Fibroblast of skin of scalp (primary cell): ENCODE data around the gene PCDHA4.
"Not testable (repeated sequence)": the region's sequence is repeated elsewhere in the genome, so short reads cannot be mapped to it uniquely, and the experiment has no call there.

Source experiments
- DNase-seq: peaks from one replicate; pipeline ENCODE4 v3.0.0-alpha.2; 2013

The PCDHA4 gene

DNA sequence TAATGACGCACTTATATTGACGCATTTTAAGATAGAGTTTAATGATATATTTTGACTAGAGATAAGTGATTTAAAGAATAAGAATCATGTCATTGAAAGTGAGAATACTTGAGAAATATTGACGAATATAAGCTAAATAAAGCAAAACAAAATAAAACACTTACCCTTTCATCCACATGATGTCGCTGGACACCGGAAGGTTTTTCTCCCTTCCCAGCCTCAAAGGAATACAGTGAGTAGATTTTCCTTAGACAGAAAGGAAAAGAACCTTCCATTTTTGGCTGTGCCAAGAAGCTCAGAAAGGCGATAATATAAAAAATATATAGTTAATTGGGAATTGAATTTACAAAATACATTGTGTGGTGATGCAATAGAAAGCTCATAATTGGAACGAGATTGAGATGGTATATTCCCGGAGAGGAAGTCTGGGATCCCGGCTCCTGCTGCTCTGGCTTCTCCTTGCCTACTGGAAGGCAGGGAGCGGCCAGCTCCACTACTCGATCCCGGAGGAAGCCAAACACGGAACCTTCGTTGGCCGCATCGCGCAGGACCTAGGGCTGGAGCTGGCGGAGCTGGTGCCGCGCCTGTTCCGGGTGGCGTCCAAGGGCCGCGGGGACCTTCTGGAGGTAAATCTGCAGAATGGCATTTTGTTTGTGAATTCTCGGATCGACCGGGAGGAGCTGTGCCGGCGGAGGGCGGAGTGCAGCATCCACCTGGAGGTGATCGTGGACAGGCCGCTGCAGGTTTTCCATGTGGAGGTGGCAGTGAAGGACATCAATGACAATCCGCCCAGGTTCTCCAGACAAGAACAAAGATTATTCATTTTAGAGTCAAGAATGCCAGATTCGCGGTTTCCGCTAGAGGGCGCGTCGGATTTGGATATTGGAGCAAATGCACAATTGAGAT, 14.8 kb downstream of the PCDHA4 start, which contains the start of gene PCDHA5:
TSS of gene PCDHA5 (plus strand) at position 239 of the 906 bp plus-strand sequence.
- DNase-seq, result no peak

DNA sequence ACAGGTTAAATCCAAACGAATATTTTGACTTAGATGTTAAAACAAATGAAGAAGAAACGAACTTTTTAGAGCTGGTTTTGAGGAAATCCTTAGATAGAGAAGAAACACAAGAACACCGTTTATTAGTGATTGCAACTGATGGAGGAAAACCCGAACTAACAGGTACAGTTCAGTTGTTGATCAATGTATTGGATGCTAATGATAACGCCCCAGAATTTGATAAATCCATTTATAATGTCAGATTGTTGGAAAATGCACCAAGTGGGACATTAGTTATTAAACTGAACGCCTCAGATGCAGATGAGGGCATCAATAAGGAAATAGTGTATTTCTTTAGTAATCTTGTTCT, 15.4 kb downstream of the PCDHA4 start:
- DNase-seq, result no peak

DNA sequence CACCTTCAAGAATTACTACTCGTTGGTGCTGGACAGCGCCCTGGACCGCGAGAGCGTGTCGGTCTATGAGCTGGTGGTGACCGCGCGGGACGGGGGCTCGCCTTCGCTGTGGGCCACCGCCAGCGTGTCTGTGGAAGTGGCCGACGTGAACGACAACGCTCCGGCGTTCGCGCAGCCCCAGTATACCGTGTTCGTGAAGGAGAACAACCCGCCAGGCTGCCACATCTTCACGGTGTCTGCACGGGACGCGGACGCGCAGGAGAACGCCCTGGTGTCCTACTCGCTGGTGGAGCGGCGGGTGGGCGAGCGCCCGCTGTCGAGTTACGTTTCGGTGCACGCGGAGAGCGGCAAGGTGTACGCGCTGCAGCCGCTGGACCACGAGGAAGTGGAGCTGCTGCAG, 16.1 kb downstream of the PCDHA4 start:
- DNase-seq, result not testable (repeated sequence)

DNA sequence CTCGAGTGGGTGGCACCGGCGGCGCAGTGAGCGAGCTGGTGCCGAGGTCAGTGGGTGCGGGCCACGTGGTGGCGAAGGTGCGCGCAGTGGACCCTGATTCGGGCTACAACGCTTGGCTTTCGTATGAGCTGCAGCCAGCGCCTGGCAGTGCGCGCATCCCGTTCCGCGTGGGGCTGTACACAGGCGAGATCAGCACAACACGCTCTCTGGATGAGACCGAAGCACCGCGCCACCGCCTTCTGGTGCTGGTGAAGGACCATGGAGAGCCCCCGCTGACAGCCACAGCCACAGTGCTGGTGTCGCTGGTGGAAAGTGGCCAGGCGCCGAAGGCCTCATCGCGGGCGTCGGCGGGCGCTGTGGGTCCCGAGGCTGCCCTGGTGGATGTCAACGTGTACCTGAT, 16.6 kb downstream of the PCDHA4 start:
- DNase-seq, result no peak

DNA sequence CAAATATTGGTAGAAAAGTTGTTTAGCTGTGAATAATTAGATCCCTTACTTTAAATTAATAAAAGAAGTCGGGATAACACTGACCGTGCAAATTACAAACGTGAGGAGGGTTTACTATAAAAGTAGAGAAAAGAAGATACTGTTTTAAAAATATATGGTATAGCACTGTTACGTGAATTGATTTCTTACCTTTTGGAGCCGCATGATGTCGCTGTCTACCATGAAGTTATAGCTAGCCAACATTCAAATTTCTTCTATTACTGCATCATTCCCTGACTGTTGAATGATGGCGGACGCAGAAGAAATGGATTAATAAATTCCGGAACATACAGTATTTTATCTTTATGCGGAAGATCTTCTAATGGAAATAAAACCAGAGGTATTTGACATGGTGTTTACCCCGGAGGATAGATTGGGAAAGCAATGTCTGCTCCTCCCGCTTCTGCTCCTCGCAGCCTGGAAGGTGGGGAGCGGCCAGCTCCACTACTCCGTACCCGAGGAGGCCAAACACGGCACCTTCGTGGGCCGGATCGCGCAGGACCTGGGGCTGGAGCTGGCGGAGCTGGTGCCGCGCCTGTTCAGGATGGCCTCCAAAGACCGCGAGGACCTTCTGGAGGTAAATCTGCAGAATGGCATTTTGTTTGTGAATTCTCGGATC, 21.0 kb downstream of the PCDHA4 start, which contains the start of gene PCDHA6:
TSS of gene PCDHA6 (plus strand) at position 257 of the 658 bp plus-strand sequence. CDS start at position 389, 132 bp downstream.
- DNase-seq, result no peak

DNA sequence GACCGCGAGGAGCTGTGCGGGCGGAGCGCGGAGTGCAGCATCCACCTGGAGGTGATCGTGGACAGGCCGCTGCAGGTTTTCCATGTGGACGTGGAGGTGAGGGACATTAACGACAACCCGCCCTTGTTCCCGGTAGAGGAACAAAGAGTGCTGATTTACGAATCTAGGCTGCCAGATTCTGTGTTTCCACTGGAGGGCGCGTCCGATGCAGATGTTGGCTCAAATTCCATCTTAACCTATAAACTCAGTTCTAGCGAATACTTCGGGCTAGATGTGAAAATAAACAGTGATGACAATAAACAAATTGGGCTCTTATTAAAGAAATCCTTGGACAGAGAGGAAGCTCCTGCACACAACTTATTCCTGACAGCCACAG, 21.5 kb downstream of the PCDHA4 start:
- DNase-seq, result no peak

DNA sequence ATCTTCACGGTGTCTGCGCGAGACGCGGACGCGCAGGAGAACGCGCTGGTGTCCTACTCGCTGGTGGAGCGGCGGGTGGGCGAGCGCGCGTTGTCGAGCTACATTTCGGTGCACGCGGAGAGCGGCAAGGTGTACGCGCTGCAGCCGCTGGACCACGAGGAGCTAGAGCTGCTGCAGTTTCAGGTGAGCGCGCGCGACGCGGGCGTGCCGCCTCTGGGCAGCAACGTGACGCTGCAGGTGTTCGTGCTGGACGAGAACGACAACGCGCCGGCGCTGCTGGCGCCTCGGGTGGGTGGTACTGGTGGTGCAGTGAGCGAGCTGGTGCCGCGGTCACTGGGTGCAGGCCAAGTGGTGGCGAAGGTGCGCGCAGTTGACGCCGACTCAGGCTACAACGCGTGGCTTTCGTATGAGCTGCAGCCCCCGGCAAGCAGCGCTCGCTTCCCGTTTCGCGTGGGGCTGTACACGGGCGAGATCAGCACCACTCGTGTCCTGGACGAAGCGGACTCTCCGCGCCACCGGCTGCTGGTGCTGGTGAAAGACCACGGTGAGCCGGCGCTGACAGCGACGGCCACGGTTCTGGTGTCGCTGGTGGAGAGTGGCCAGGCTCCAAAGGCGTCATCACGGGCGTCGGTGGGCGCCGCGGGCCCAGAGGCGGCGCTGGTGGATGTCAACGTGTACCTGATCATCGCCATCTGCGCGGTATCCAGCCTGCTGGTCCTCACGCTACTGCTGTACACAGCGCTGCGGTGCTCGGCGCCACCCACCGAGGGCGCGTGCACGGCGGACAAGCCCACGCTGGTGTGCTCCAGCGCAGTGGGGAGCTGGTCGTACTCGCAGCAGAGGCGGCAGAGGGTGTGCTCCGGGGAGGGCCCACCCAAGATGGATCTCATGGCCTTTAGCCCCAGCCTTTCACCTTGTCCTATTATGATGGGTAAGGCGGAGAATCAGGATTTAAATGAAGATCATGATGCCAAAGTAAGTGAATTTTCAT, 22.9 kb downstream of the PCDHA4 start:
- not testable (repeated sequence) for DNase-seq

DNA sequence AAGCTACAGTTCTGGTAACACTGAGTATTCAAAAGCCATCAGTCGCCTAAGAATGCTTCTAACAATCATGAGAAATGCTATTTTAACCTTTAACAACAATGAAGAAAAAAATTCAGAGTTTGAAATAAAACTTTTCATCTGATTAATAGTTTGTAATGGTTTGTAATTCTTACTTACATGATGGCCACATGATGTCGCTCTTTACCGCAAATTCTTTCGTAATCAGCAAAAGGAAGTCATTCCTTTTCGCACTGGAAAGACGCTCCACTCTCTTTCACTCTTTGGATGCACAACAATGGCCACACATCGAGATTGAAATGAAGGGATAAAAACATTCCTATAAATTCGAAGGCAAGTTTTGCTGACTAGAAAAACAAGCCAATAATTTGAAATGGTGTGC, 27.1 kb downstream of the PCDHA4 start, which contains the start of gene PCDHA7:
TSS of gene PCDHA7 (plus strand) at position 277 of the 400 bp plus-strand sequence. CDS start at position 392, 115 bp downstream.
- peak; percentile 31 for DNase-seq

DNA sequence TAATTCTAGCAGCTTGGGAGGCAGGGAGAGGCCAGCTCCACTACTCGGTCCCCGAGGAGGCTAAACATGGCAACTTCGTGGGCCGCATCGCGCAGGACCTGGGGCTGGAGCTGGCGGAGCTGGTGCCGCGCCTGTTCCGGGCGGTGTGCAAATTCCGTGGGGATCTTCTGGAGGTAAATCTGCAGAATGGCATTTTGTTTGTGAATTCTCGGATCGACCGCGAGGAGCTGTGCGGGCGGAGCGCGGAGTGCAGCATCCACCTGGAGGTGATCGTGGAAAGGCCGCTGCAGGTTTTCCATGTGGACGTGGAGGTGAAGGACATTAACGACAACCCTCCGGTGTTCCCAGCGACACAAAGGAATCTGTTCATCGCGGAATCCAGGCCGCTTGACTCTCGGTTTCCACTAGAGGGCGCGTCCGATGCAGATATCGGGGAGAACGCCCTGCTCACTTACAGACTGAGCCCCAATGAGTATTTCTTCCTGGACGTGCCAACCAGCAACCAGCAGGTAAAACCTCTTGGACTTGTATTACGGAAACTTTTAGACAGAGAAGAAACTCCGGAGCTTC, 27.7 kb downstream of the PCDHA4 start:
- not testable (repeated sequence) for DNase-seq

DNA sequence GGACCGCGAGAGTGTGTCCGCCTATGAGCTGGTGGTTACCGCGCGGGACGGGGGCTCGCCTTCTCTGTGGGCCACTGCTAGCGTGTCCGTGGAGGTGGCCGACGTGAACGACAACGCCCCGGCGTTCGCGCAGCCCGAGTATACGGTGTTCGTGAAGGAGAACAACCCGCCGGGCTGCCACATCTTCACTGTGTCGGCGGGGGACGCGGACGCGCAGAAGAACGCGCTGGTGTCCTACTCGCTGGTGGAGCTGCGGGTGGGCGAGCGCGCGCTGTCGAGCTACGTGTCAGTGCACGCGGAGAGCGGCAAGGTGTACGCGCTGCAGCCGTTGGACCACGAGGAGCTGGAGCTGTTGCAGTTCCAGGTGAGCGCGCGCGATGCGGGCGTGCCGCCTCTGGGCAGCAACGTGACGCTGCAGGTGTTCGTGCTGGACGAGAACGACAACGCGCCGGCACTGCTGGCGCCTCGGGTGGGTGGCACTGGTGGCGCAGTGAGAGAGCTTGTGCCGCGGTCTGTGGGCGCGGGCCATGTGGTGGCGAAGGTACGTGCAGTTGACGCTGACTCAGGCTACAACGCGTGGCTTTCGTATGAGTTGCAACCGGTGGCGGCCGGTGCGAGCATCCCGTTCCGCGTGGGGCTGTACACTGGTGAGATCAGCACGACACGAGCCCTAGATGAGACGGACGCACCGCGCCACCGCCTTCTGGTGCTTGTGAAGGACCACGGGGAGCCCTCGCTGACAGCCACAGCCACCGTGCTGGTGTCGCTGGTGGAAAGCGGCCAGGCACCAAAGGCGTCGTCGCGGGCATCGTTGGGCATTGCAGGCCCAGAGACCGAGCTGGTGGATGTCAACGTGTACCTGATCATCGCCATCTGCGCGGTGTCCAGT, 29.0 kb downstream of the PCDHA4 start:
- DNase-seq, result no peak

DNA sequence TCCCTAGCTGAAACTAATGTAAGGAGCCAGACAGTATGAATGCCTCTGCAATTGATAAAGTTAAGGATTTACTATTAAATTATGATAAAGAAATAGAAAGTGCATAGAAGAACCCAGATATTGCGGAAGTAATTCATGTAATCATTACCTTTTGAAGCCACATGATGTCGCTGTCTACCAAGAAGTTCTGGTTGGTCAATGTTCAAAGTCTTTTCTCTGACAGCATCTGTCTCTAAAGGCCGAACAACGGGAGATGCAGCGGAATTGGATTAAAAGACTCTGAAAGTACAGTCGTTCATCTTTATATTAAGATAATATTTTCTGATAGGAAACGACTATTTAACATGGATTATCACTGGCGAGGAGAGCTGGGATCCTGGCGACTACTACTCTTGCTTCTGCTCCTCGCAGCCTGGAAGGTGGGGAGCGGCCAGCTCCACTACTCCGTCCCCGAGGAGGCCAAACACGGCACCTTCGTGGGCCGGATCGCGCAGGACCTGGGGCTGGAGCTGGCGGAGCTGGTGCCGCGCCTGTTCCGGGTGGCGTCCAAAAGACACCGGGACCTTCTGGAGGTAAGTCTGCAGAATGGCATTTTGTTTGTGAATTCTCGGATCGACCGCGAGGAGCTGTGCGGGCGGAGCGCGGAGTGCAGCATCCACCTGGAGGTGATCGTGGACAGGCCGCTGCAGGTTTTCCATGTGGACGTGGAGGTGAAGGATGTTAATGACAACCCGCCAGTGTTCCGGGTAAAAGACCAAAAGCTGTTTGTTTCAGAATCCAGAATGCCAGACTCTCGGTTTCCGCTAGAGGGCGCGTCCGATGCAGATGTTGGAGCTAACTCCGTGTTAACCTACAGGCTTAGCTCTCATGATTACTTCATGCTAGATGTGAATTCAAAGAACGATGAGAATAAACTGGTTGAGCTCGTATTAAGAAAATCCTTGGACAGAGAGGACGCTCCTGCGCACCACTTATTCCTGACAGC, 34.4 kb downstream of the PCDHA4 start, which contains the start of gene PCDHA8:
TSS of gene PCDHA8 (plus strand) at position 210 of the 985 bp plus-strand sequence. CDS start at position 345, 135 bp downstream.
- no peak for DNase-seq

DNA sequence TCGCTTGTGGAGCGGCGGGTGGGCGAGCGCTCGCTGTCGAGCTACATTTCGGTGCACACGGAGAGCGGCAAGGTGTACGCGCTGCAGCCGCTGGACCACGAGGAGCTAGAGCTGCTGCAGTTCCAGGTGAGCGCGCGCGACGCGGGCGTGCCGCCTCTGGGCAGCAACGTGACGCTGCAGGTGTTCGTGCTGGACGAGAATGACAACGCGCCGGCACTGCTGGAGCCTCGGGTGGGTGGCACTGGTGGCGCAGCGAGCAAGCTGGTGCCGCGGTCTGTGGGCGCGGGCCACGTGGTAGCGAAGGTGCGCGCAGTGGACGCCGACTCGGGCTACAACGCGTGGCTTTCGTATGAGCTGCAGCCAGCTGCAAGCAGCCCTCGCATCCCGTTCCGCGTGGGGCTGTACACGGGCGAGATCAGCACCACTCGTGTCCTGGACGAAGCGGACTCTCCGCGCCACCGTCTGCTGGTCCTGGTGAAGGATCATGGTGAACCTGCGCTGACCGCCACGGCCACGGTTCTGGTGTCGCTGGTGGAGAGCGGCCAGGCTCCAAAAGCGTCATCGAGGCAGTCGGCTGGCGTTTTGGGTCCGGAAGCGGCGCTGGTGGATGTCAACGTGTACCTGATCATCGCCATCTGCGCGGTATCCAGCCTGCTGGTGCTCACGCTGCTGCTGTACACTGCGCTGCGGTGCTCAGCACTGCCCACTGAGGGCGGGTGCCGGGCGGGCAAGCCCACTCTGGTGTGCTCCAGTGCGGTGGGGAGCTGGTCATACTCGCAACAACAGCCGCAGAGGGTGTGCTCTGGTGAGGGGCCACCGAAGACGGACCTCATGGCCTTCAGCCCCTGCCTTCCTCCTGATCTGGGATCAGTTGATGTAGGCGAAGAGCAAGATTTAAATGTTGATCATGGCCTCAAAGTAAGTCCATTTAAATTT, 36.2 kb downstream of the PCDHA4 start:
- DNase-seq, result no peak

DNA sequence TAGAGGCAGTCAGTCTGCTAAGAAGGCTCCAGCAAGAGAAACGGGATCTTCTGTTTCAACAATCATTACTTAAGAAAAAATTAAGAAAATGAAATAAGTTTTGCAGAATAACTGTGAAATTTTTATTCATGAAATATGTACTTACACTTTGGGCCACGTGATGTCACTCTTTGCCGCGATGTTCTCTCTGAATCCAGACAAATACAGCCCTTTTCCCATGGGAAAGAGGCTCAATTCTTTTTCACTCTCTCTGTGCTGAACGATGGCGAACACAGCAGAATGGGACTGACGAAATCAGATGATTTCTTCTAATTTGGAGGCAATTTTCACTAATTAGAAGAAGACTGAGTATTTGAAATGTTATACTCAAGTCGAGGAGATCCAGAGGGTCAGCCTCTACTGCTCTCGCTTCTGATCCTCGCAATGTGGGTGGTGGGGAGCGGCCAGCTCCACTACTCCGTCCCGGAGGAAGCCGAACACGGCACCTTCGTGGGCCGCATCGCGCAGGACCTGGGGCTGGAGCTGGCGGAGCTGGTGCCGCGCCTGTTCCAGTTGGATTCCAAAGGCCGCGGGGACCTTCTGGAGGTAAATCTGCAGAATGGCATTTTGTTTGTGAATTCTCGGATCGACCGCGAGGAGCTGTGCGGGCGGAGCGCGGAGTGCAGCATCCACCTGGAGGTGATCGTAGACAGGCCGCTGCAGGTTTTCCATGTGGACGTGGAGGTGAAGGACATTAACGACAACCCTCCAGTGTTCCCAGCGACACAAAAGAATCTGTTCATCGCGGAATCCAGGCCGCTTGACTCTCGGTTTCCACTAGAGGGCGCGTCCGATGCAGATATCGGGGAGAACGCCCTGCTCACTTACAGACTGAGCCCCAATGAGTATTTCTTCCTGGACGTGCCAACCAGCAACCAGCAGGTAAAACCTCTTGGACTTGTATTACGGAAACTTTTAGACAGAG, 41.6 kb downstream of the PCDHA4 start, which contains the start of gene PCDHA9:
TSS of gene PCDHA9 (plus strand) at position 244 of the 964 bp plus-strand sequence. CDS start at position 358, 114 bp downstream.
- DNase-seq, result peak; percentile 13

DNA sequence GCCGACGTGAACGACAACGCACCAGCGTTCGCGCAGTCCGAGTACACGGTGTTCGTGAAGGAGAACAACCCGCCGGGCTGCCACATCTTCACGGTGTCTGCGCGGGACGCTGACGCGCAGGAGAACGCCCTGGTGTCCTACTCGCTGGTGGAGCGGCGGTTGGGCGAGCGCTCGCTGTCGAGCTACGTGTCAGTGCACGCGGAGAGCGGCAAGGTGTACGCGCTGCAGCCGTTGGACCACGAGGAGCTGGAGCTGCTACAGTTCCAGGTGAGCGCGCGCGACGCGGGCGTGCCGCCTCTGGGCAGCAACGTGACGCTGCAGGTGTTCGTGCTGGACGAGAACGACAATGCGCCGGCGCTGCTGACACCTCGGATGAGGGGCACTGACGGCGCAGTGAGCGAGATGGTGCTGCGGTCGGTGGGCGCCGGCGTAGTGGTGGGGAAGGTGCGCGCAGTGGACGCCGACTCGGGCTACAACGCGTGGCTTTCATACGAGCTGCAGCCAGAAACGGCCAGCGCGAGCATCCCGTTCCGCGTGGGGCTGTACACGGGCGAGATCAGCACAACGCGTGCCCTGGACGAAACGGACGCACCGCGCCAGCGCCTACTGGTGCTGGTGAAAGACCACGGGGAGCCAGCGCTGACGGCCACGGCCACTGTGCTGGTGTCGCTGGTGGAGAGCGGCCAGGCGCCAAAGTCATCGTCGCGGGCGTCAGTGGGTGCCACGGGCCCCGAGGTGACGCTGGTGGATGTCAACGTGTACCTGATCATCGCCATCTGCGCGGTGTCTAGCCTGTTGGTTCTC, 43.2 kb downstream of the PCDHA4 start:
- not testable (repeated sequence) for DNase-seq

DNA sequence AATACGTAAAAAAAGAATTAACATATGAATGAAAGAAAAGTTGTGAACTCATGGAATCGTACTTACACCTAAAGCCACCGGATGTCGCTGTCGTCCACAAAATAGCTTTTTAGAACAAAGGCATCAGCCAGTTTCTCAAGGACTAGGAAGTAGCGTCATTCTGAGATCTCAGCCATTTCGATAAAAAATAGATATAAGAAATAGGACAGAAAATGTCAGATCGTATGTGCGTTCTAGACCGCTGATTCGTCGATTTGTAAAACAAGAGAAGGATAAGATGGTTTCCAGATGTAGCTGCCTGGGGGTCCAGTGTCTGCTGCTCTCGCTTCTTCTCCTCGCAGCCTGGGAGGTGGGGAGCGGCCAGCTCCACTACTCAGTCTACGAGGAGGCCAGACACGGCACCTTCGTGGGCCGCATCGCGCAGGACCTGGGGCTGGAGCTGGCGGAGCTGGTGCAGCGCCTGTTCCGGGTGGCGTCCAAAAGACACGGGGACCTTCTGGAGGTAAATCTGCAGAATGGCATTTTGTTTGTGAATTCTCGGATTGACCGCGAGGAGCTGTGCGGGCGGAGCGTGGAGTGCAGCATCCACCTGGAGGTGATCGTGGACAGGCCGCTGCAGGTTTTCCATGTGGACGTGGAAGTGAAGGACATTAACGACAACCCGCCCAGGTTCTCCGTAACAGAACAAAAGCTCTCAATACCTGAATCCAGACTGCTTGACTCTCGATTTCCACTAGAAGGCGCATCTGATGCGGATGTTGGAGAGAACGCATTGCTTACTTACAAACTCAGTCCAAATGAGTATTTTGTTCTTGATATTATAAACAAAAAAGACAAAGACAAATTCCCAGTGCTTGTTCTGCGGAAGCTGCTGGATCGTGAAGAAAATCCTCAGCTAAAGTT, 49.2 kb downstream of the PCDHA4 start, which contains the start of gene PCDHA10:
TSS of gene PCDHA10 (plus strand) at position 126 of the 903 bp plus-strand sequence. CDS start at position 278, 152 bp downstream.
- DNase-seq, result peak; percentile 4
